ENCODE results near the gene GRIK1.

DNA sequence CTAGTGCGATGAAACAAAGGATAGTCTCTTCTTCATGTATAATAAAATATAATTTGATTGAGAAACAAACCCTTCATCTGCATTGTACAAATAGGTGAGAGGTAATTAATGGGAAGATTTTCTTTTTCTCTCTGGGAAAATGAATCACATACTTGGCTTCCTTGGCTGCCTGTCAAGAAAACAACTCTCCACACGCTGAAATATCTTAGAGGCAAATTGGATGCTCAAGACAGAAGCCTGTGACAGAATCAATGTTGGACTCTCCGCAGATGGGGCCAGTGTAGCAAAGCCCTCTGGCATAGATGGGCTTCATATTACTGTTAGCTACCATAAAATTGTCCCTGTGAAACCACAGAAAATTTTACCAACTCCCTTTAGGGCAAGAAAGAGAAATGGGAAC, 186.6 kb downstream of the GRIK1 start:
- TF ChIP-seq, protein P1, sequence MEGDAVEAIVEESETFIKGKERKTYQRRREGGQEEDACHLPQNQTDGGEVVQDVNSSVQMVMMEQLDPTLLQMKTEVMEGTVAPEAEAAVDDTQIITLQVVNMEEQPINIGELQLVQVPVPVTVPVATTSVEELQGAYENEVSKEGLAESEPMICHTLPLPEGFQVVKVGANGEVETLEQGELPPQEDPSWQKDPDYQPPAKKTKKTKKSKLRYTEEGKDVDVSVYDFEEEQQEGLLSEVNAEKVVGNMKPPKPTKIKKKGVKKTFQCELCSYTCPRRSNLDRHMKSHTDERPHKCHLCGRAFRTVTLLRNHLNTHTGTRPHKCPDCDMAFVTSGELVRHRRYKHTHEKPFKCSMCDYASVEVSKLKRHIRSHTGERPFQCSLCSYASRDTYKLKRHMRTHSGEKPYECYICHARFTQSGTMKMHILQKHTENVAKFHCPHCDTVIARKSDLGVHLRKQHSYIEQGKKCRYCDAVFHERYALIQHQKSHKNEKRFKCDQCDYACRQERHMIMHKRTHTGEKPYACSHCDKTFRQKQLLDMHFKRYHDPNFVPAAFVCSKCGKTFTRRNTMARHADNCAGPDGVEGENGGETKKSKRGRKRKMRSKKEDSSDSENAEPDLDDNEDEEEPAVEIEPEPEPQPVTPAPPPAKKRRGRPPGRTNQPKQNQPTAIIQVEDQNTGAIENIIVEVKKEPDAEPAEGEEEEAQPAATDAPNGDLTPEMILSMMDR (IDR thresholded peaks at IDR 0.05), result no peak
- no peak for TF ChIP-seq POLR2A (IDR thresholded peaks at IDR 0.05)
- no peak for TF ChIP-seq EP300 (IDR thresholded peaks at IDR 0.05)

Measured in suprapubic skin (tissue), 3 donors.